VCaP (cell line): ENCODE results near the gene TBX19.
"Not testable (repeated sequence)": the region's sequence is repeated elsewhere in the genome, so short reads cannot be mapped to it uniquely, and the experiment has no call there.

Experiments used
- H3K27ac ChIP-seq: fragments of 450-650 bp; 2 replicates; pipeline ENCODE4 v1.5.1; 2017
- TF ChIP-seq, protein P1 (sequence below): fragments of 450-650 bp; conservative IDR thresholded peaks from 2 replicates; pipeline ENCODE4 v1.5.1; 2017; ENCODE audit warnings: mild to moderate bottlenecking, moderate library complexity

The TBX19 gene

DNA sequence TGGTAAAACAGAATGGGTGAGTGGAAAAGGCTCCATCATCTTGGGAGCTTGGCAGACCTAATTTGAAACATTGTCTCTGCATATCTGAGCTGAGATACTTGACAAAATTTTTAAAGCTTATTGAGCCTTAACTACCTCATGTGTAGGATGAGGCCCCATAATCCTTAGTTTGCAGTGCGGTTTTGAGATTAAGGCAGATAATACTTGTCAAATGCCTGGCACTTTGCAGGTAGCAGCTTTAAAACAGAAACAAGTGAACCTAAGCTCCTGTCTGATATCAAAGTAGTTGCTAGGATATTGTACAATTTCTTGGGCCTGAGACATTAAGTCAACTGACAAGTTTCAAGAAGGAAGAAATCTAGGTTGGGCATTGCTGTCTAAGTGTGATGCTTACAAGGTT, 65.3 kb downstream of the TBX19 start:
- H3K27ac ChIP-seq = no peak overlapping the region
- TF ChIP-seq, protein P1, sequence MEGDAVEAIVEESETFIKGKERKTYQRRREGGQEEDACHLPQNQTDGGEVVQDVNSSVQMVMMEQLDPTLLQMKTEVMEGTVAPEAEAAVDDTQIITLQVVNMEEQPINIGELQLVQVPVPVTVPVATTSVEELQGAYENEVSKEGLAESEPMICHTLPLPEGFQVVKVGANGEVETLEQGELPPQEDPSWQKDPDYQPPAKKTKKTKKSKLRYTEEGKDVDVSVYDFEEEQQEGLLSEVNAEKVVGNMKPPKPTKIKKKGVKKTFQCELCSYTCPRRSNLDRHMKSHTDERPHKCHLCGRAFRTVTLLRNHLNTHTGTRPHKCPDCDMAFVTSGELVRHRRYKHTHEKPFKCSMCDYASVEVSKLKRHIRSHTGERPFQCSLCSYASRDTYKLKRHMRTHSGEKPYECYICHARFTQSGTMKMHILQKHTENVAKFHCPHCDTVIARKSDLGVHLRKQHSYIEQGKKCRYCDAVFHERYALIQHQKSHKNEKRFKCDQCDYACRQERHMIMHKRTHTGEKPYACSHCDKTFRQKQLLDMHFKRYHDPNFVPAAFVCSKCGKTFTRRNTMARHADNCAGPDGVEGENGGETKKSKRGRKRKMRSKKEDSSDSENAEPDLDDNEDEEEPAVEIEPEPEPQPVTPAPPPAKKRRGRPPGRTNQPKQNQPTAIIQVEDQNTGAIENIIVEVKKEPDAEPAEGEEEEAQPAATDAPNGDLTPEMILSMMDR = no peak

DNA sequence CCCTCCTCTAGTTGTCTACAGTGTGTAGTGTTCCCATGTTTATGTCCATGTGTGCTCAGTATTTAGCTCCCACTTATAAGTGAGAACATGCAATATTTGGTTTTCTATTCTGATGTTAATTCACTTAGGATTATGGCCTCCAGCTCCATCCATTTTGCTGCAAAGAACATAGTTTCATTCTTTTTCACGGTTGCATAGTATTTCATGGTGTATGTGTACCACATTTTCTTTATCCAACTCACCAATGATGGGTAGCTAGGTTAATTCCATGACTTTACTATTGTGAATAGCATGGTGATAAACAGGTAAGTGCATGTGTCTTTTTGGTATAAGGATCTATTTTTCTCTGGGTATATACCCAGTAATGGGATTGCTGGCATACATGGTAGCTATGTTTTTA, 67.0 kb downstream of the TBX19 start:
- peak overlapping the region; percentile 36; the same call in 1 of the 2 replicates for H3K27ac ChIP-seq
- TF ChIP-seq, protein P1 = no peak

DNA sequence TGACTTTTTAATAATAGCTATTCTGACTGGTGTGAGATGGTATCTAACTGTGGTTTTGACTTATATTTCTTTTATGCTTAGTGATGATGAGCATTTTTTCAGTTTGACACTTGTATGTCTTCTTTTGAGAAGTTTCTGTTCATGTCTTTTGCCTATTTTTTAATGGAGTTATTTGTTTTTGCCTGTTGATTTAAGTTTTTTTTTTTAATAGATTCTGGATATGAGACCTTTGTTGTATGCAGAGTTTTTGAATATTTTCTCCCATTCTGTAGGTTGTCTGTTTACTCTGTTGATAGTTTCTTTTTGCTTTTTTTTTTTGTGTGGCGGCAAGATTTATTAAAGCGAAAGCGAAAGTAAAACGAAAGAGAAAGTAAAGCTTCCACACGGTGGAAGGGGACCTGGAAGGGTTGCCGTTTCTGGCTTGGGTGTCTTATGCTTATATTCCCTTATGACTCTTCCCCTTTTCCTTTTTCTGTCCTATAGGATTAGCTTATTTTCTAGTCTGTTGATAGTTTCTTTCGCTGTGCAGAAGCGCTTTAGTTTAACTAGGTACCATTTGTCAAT, 67.6 kb downstream of the TBX19 start:
- TF ChIP-seq, protein P1 = no peak
- peak overlapping the region; percentile 36; the same call in 1 of the 2 replicates for H3K27ac ChIP-seq

DNA sequence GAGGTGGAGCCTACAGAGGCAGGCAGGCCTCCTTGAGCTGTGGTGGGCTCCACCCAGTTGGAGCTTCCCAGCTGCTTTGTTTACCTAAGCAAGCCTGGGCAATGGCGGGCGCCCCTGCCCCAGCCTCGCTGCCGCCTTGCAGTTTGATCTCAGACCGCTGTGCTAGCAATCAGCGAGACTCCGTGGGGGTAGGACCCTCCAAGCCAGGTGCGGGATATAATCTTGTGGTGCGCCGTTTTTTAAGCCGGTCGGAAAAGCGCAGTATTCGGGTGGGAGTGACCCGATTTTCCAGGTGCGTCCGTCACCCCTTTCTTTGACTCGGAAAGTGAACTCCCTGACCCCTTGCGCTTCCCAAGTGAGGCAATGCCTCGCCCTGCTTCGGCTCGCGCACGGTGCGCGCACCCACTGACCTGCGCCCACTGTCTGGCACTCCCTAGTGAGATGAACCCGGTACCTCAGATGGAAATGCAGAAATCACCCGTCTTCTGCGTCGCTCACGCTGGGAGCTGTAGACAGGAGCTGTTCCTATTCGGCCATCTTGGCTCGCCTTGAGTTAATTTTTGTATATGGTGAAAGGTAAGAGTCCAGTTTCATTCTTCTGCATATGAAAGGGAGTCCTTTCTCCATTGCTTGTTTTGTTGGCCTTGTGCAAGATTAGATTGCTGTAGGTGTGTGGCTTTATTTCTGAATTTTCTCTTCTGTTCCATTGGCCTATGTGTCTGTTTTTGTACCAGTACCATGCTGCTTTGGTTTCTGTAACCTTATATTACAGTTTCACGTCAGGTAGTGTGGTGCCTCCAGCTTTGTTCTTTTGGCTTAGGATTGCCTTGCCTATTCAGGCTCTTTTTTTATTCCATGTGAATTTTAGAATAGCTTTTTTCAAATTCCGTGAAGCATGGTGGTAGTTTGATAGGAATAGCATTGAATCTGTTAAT, 73.9 kb downstream of the TBX19 start:
- H3K27ac ChIP-seq = not testable (repeated sequence)

DNA sequence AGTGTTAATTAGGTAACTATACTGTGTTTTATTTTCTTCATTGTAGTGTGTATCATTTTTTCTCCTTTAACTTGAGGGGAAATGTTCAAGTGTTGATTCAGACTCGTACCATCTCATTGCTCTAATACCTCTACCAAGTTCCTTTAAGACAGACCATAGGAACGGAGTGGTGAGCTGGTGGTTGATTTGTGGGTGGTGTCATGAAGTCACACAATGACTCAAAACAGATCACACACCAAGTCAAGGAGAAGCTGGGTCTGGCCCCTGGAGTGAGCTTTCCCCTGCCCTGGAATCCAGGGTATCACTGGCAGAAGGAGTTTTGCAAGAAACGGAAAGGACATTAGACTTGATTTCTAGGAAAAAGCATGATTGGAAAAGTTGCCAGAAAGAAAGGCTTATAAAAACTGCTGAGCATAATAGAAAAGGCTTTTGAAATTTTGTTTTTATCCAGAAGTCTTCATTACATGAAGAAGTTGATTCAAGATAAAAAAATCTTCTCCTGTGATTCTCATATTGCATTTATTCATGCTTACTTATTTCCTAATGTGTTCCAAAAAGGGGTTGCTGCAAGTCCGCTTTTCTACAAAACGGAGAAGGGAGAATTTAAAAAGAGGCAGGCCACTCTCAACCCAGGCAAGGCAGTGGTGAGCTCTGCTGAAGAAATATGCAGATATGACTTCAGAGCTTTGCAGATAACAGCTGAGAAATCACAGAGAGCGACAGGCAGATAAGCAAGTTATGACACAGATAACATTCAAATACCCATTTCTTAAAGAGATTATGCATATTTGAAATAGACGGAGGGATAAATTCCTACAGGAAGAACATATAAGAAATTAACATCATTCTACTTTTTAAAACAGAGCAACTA, 79.7 kb downstream of the TBX19 start:
- TF ChIP-seq, protein P1 = no peak
- H3K27ac ChIP-seq = no peak overlapping the region

DNA sequence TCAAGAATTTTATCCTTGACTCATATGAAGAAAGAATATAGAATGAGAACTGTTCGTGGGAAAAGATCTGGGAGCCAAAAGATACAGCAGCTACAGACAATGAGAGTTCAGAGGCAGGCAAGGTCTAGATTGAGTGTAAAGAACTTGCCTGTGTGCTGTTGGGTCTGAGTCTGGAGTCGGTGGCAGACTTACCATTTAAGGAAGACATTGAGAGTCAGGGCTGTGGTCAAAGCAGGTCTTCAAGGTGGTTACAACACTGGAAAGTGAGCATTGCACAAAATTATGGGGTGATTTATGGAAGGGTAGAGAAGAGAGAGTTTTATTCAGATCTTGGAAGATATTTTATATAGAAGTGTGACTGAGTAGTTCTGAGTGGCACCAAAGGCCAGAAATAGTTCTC, 80.6 kb downstream of the TBX19 start:
- no peak overlapping the region for H3K27ac ChIP-seq
- TF ChIP-seq, protein P1 = no peak

DNA sequence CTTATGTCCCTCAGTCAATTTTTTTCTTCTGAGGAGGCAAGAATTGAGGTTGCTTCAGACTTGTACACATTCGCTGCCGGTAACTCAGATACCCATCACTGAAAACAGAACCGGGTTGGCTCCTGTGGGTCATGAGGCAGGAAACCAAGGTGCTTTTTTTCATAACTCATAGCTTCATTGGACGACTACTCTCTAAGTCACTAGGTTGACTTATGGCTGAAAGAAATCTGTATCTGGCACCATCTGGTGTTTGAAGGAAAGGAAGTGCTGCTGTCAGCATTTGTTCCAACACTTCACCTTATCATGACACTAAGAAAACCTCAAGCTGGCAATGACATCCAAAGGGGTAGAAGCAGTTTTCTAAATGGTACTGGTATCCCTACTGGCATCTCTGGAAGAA, 82.3 kb downstream of the TBX19 start:
- no peak overlapping the region for H3K27ac ChIP-seq

More for the DNA sequence above, 82.3 kb downstream of the TBX19 start:
- TF ChIP-seq, protein P1 = no peak
